Mesenchymal stem cell (in vitro differentiated cells and primary cell): ENCODE data around the gene TMEM94.
"Not testable (repeated sequence)": the region's sequence is repeated elsewhere in the genome, so short reads cannot be mapped to it uniquely, and the experiment has no call there.

ENCODE experiments used
- DNase-seq: peaks from one replicate; pipeline ENCODE4 v3.0.0-alpha.2; 2013
- H2AFZ ChIP-seq: one replicate; pipeline ENCODE4 v1.6.1; 2013; ENCODE audit warnings: low read depth, mild to moderate bottlenecking, control low read depth, inconsistent platforms, low read length, moderate library complexity
- H2AK5ac ChIP-seq: 2 replicates; pipeline ENCODE4 v1.6.1; 2013; ENCODE audit warnings: low read length, moderate library complexity, mild to moderate bottlenecking, inconsistent platforms; ENCODE audit not compliant: severe bottlenecking
- H2BK120ac ChIP-seq: one replicate; pipeline ENCODE4 v1.6.1; 2013; ENCODE audit warnings: low read depth, mild to moderate bottlenecking, inconsistent platforms, low read length, moderate library complexity
- H2BK12ac ChIP-seq, 2 experiments: one replicate each; pipeline ENCODE4 v1.6.1; 2013; ENCODE audit warnings: inconsistent platforms in 2 of 2, low read length in 2 of 2, mild to moderate bottlenecking in 2 of 2, moderate library complexity in 2 of 2, control low read depth in 1 of 2
- H2BK15ac ChIP-seq: one replicate; pipeline ENCODE4 v1.6.1; 2013; ENCODE audit warnings: mild to moderate bottlenecking, low read depth, inconsistent platforms; ENCODE audit not compliant: poor library complexity, severe bottlenecking
- H2BK5ac ChIP-seq: 2 replicates; pipeline ENCODE4 v1.6.1; 2013; ENCODE audit warnings: low read depth, mild to moderate bottlenecking, low read length, control low read depth, inconsistent platforms; ENCODE audit not compliant: poor library complexity, severe bottlenecking
- H3K14ac ChIP-seq, 2 experiments: one replicate each; pipeline ENCODE4 v1.6.1; 2013; ENCODE audit warnings: inconsistent platforms in 2 of 2, low read length in 2 of 2, control low read depth in 1 of 2, mild to moderate bottlenecking in 1 of 2, moderate library complexity in 1 of 2
- H3K18ac ChIP-seq, 2 experiments: one replicate each; pipeline ENCODE4 v1.6.1; 2013; ENCODE audit warnings: inconsistent platforms in 2 of 2, low read length in 2 of 2, control low read depth in 1 of 2, low read depth in 1 of 2, mild to moderate bottlenecking in 1 of 2
- H3K23ac ChIP-seq, 2 experiments: one replicate each; pipeline ENCODE4 v1.6.1; 2013; ENCODE audit warnings: inconsistent platforms in 2 of 2, low read length in 2 of 2, mild to moderate bottlenecking in 2 of 2, moderate library complexity in 2 of 2, control low read depth in 1 of 2
- H3K27ac ChIP-seq: 2 replicates; pipeline ENCODE4 v1.5.1; 2013; ENCODE audit warnings: mild to moderate bottlenecking, moderate library complexity, low read length, control low read depth, inconsistent platforms; ENCODE audit not compliant: poor library complexity, severe bottlenecking
- H3K27me3 ChIP-seq, 2 experiments: 2 replicates each; pipeline versions ENCODE4 v1.6.1 to v1.7.0; 2013; ENCODE audit warnings: low read length in 2 of 2, mild to moderate bottlenecking in 2 of 2, moderate library complexity in 2 of 2, control low read depth in 1 of 2, inconsistent platforms in 1 of 2; ENCODE audit not compliant: control insufficient read depth in 1 of 2, insufficient read depth in 1 of 2
- H3K36me3 ChIP-seq, 2 experiments: 2 replicates each; pipeline versions ENCODE4 v1.6.1 to v1.7.0; 2013; ENCODE audit warnings: low read length in 2 of 2, control low read depth in 1 of 2, inconsistent platforms in 1 of 2, low read depth in 1 of 2, mild to moderate bottlenecking in 1 of 2; ENCODE audit not compliant: insufficient read depth in 2 of 2, control insufficient read depth in 1 of 2
- H3K4ac ChIP-seq, 2 experiments: one replicate each; pipeline ENCODE4 v1.6.1; 2013; ENCODE audit warnings: inconsistent platforms in 2 of 2, low read length in 2 of 2, mild to moderate bottlenecking in 2 of 2, moderate library complexity in 2 of 2, control low read depth in 1 of 2, low read depth in 1 of 2
- H3K4me1 ChIP-seq: 2 replicates; pipeline ENCODE4 v1.6.1; 2013; ENCODE audit warnings: low read depth, low read length, control low read depth; ENCODE audit not compliant: control insufficient read depth, insufficient read depth
- H3K4me2 ChIP-seq: 2 replicates; pipeline ENCODE4 v1.6.1; 2013; ENCODE audit warnings: low read length, mild to moderate bottlenecking, inconsistent platforms; ENCODE audit not compliant: poor library complexity, severe bottlenecking
- H3K4me3 ChIP-seq, 2 experiments: 2 replicates each; pipeline versions ENCODE4 v1.5.1 to v1.7.0; 2013; ENCODE audit warnings: low read length in 2 of 2, mild to moderate bottlenecking in 2 of 2, control low read depth in 1 of 2, low read depth in 1 of 2; ENCODE audit not compliant: insufficient read depth in 1 of 2
- H3K79me1 ChIP-seq: replicated peaks from 2 replicates; pipeline ENCODE4 v1.6.1; 2013; ENCODE audit warnings: mild to moderate bottlenecking, control low read depth, low read length, inconsistent platforms; ENCODE audit not compliant: poor library complexity, severe bottlenecking
- H3K9ac ChIP-seq: 2 replicates; pipeline ENCODE4 v1.7.0; 2013; ENCODE audit warnings: mild to moderate bottlenecking, low read length, moderate library complexity
- H3K9me3 ChIP-seq: 2 replicates; pipeline ENCODE4 v1.7.0; 2013; ENCODE audit warnings: mild to moderate bottlenecking, low read length; ENCODE audit not compliant: control insufficient read depth
- H4K8ac ChIP-seq: one replicate; pipeline ENCODE4 v1.6.1; 2013; ENCODE audit warnings: inconsistent platforms, mild to moderate bottlenecking, low read length, moderate library complexity
- H4K91ac ChIP-seq: one replicate; pipeline ENCODE4 v1.6.1; 2013; ENCODE audit warnings: mild to moderate bottlenecking, low read length, inconsistent platforms
- WGBS: methylation state at CpG from one replicate; pipeline ENCODE4 v1.1.7; 2013; ENCODE audit warnings: mixed read lengths; 5-methylcytosine and 5-hydroxymethylcytosine counted together

Gene TMEM94

GRCh38 chr17:75440738-75441448, 15.5 kb upstream of the TMEM94 start:
- H2BK12ac ChIP-seq, result no peak overlapping the region
- H3K79me1 ChIP-seq, result no peaks in the 10 kb centered on the region
- H3K4me1 ChIP-seq, result peaks cover 2% of the 10 kb centered on the region
- no peak overlapping the region for H3K18ac ChIP-seq
- no peak overlapping the region for H3K14ac ChIP-seq
- no peak for DNase-seq
- no peak overlapping the region for H3K27ac ChIP-seq
- H2BK5ac ChIP-seq, result no peak overlapping the region
- no peak overlapping the region for H4K8ac ChIP-seq
- H2AK5ac ChIP-seq, result no peak overlapping the region
- peak overlapping the region; percentile 6 for H2AFZ ChIP-seq
- no peak overlapping the region for H3K4ac ChIP-seq
- no peak overlapping the region for H2BK15ac ChIP-seq
- no peak overlapping the region for H3K4me3 ChIP-seq
- WGBS, result 76% methylated on average over 10 of the region's 10 CpGs
- no peak overlapping the region for H3K23ac ChIP-seq
- no peak overlapping the region for H3K4me2 ChIP-seq
- H4K91ac ChIP-seq, result peak overlapping the region; percentile 23
- no peaks in the 10 kb centered on the region for H3K27me3 ChIP-seq
- no peaks in the 10 kb centered on the region for H3K9me3 ChIP-seq
- H2BK120ac ChIP-seq, result no peak overlapping the region
- H3K36me3 ChIP-seq, result no peaks in the 10 kb centered on the region
- peak overlapping the region; percentile 13 for H3K9ac ChIP-seq

DNA sequence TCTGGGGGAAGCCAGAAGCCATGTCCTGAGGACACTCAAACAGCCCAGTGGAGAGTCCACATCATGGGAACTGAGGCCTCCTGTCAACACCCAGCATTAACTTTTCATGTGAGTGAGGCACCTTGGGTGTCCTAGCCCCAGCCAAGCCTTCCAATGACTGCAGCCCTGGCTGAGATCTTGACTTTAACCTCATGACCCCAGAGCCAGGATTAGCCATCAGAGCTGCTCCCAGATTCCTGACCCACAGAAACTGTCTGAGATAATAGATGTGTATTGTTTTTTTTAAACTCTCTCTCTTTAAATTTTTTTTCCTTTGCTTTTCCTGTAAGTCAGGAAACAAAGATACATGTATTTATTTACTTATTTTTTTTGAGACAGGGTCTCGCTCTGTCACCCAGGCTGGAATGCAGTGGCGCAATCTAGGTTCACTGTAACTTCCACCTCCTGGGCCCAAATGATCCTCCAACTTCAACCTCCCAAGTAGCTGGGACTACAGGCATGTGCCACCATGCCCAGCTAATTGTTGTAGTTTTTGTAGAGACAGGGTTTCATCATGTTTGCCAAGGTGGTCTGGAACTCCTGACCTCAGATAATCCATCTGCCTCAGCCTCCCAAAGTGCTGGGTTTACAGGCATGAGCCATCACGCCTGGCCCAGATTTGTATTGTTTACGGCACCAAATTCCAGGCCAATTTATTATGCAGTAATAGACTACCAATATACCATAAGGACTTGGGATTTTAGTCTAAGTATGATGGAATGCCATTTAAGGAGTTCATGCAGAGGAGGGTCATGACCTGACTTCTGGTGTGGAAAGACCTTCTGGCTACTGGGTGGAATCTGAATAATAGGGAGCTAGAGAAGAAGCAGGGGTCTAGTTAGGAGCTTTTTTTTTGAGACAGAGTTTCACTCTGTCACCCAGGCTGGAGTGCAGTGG, 14.0 kb upstream of the TMEM94 start:
- no peak overlapping the region for H2AK5ac ChIP-seq
- H3K18ac ChIP-seq, result no peak overlapping the region
- no peak overlapping the region for H2BK5ac ChIP-seq
- no peak overlapping the region for H3K14ac ChIP-seq
- no peaks in the 10 kb centered on the region for H3K79me1 ChIP-seq
- H3K4me3 ChIP-seq, result no peak overlapping the region
- H3K4me1 ChIP-seq, result peaks cover 2% of the 10 kb centered on the region
- no peak overlapping the region for H2BK12ac ChIP-seq
- no peak overlapping the region for H3K23ac ChIP-seq
- no peak overlapping the region for H3K27ac ChIP-seq
- no peak overlapping the region for H2BK15ac ChIP-seq
- WGBS, result 47% methylated on average over 2 of the region's 4 CpGs
- no peak overlapping the region for H4K91ac ChIP-seq
- H3K4me2 ChIP-seq, result no peak overlapping the region
- no peaks in the 10 kb centered on the region for H3K36me3 ChIP-seq
- no peak overlapping the region for H2AFZ ChIP-seq
- peak overlapping the region; percentile 4 for H4K8ac ChIP-seq
- no peak overlapping the region for H3K4ac ChIP-seq
- no peak overlapping the region for H3K9ac ChIP-seq
- no peaks in the 10 kb centered on the region for H3K9me3 ChIP-seq
- no peak overlapping the region for H2BK120ac ChIP-seq
- DNase-seq, result no peak
- no peaks in the 10 kb centered on the region for H3K27me3 ChIP-seq

GRCh38 chr17:75445296-75445695, 11.1 kb upstream of the TMEM94 start:
- Histone ChIP-seq H3K36me3 (no peaks in the 10 kb centered on the region), H2BK12ac (no peak overlapping the region), H3K79me1 (no peaks in the 10 kb centered on the region), H2BK15ac (no peak overlapping the region), H4K91ac (no peak overlapping the region), H3K27ac (no peak overlapping the region), H3K4ac (no peak overlapping the region), H3K18ac (no peak overlapping the region), H3K9ac (no peak overlapping the region), H2AFZ (no peak overlapping the region), H2AK5ac (no peak overlapping the region), H4K8ac (no peak overlapping the region), H3K9me3 (no peaks in the 10 kb centered on the region), H2BK5ac (no peak overlapping the region), H3K4me2 (no peak overlapping the region), H3K4me1 (peaks cover 4% of the 10 kb centered on the region), H3K27me3 (no peaks in the 10 kb centered on the region), H2BK120ac (no peak overlapping the region), H3K14ac (no peak overlapping the region), H3K23ac (no peak overlapping the region), H3K4me3 (no peak overlapping the region)
- WGBS, result 100% methylated on average over 2 of the region's 3 CpGs
- DNase-seq, result no peak

DNA sequence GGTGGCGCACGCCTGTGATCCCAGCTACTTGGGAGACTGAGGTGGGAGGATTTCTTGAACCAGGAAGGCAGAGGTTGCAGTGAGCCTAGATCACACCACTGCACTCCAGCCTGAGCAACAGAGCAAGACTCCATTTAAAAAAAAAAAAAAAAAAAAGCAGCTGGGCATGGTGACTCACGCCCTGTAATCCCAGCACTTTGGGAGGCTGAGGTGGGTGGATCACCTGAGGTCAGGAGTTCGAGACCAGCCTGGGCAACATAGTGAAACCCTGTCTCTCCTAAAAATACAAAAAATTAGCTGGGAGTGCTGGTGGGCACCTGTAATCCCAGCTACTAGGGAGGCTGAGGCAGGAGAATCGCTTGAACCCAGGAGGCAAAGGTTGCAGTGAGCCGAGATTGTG, 10.5 kb upstream of the TMEM94 start:
- H2AK5ac ChIP-seq, H3K27me3 ChIP-seq, H4K8ac ChIP-seq, H3K4me3 ChIP-seq, H2AFZ ChIP-seq, H3K18ac ChIP-seq, H3K14ac ChIP-seq, H3K4ac ChIP-seq, H3K23ac ChIP-seq, H2BK5ac ChIP-seq, H3K36me3 ChIP-seq, H3K27ac ChIP-seq, DNase-seq, H3K79me1 ChIP-seq, H3K9me3 ChIP-seq, H2BK15ac ChIP-seq, H2BK120ac ChIP-seq, H2BK12ac ChIP-seq, H4K91ac ChIP-seq, H3K4me1 ChIP-seq, H3K9ac ChIP-seq, H3K4me2 ChIP-seq: not testable (repeated sequence)
- WGBS, result 94% methylated on average over 3 of the region's 6 CpGs
